GM12878 (cell line): ENCODE measurements around the gene SLC26A1. TPM values are rescaled to one million over a fixed set of nuclear protein-coding genes. Genes with fewer than 3 reads are reported as not detected.

Experiments
- ATAC-seq: fragments of 200-7000 bp; cut with Tn5 transposase; 3 replicates; pipeline ENCODE4 v1.9.1; 2020; ENCODE audit warnings: mild to moderate bottlenecking, moderate library complexity
- BruUV-seq: library from RNA; stranded (reverse); fragments of 400-500 nt; replicated peaks from 2 replicates; lab custom pipeline; 2021; lab: Mats Ljungman, UMichigan
- CTCF ChIA-PET: fragments of 300-600 bp; sonication (Branson Sonifier 250); formaldehyde crosslinking; extraction: SDS; loops from one replicate; lab custom pipeline; 2021; ENCODE audit warnings: inconsistent platforms; lab: Yijun Ruan, JAX
- POLR2A ChIA-PET: fragments of 350-600 bp; formaldehyde crosslinking; extraction: SDS; loops from one replicate; lab custom pipeline; 2021; ENCODE audit warnings: inconsistent platforms; lab: Charles Lee
- RAD21 ChIA-PET: fragments of 300-600 bp; sonication (Branson Sonifier 250); formaldehyde crosslinking; loops from one replicate; lab custom pipeline; 2023; ENCODE audit warnings: antibody characterized with exemption; ENCODE audit not compliant: unreplicated experiment; lab: Charles Lee
- SMC1A ChIA-PET: fragments of 300-600 bp; sonication (Branson Sonifier 250); formaldehyde crosslinking; loops from one replicate; lab custom pipeline; 2023; ENCODE audit not compliant: unreplicated experiment, uncharacterized antibody; lab: Charles Lee
- DNase-seq: peaks from one replicate; pipeline ENCODE4 v3.0.0-alpha.2; 2011; ENCODE audit warnings: low read depth, low spot score
- FAIRE-seq: peaks from 3 replicates; lab custom pipeline; 2011; peaks lifted over from hg19 to GRCh38; lab: Jason Lieb, UNC
- H2AFZ ChIP-seq: 2 replicates; pipeline ENCODE4 v1.6.0; 2011; ENCODE audit warnings: low read depth, low read length, control low read depth; ENCODE audit not compliant: control insufficient read depth
- H3K27ac ChIP-seq: 2 replicates; pipeline ENCODE4 v1.5.1; 2011; ENCODE audit warnings: control low read depth; ENCODE audit not compliant: control insufficient read depth, insufficient read depth
- H3K27me3 ChIP-seq, 2 experiments: replicated peaks in 1 of 2; 2 replicates each; pipeline versions ENCODE4 v1.6.0 to v1.6.1; 2011; ENCODE audit warnings: low read length in 1 of 2; ENCODE audit not compliant: control insufficient read depth in 2 of 2, insufficient read depth in 2 of 2
- H3K36me3 ChIP-seq, 2 experiments: 2 replicates each; pipeline ENCODE4 v1.5.1; 2011; ENCODE audit warnings: low read length in 1 of 2; ENCODE audit not compliant: control insufficient read depth in 2 of 2, insufficient read depth in 2 of 2
- H3K4me1 ChIP-seq: 2 replicates; pipeline ENCODE4 v1.6.1; 2011; ENCODE audit warnings: mild to moderate bottlenecking, low read length, moderate library complexity, mixed read lengths; ENCODE audit not compliant: control insufficient read depth, insufficient read depth
- H3K4me2 ChIP-seq: 2 replicates; pipeline ENCODE4 v1.6.0; 2011; ENCODE audit warnings: control low read depth; ENCODE audit not compliant: control insufficient read depth, insufficient read depth
- H3K4me3 ChIP-seq: fragments of 200-600 bp; sonication (generic); 2 replicates; pipeline ENCODE4 v1.5.1; 2016
- H3K79me2 ChIP-seq: 2 replicates; pipeline ENCODE4 v1.6.0; 2011; ENCODE audit warnings: low read length; ENCODE audit not compliant: control insufficient read depth, insufficient read depth
- H3K9ac ChIP-seq: 2 replicates; pipeline ENCODE4 v1.8.0; 2011; ENCODE audit warnings: low read length, control low read depth, mixed read lengths; ENCODE audit not compliant: control insufficient read depth, insufficient read depth
- H3K9me3 ChIP-seq: replicated peaks from 3 replicates; pipeline ENCODE4 v1.5.1; 2011; ENCODE audit warnings: mild to moderate bottlenecking, low read length; ENCODE audit not compliant: control insufficient read depth, insufficient read depth
- H4K20me1 ChIP-seq: 2 replicates; pipeline ENCODE4 v1.6.0; 2011; ENCODE audit not compliant: control insufficient read depth, insufficient read depth
- CBX3 ChIP-seq: fragments of 200-600 bp; sonication (generic); IDR thresholded peaks from 2 replicates; pipeline ENCODE4 v1.6.1; 2016; ENCODE audit warnings: low read depth, borderline replicate concordance
- IKZF1 ChIP-seq: fragments of 450-650 bp; conservative IDR thresholded peaks from 2 replicates; pipeline ENCODE4 v1.6.1; 2017; ENCODE audit warnings: antibody characterized with exemption, mild to moderate bottlenecking
- NFIC ChIP-seq: IDR thresholded peaks from 2 replicates; pipeline ENCODE4 v1.6.1; 2012; ENCODE audit warnings: low read depth, mild to moderate bottlenecking, inconsistent platforms, low read length, moderate library complexity
- NFYA ChIP-seq: IDR thresholded peaks from 2 replicates; pipeline ENCODE4 v1.6.1; 2011; ENCODE audit warnings: low read depth, mild to moderate bottlenecking, low read length, improper control_type of control experiment, borderline replicate concordance
- PML ChIP-seq: IDR thresholded peaks from 2 replicates; pipeline ENCODE4 v1.6.1; 2012; ENCODE audit warnings: low read length, inconsistent platforms
- POLR2A ChIP-seq: IDR thresholded peaks from 2 replicates; pipeline ENCODE4 v1.6.1; 2011; ENCODE audit warnings: low read depth, mild to moderate bottlenecking, low read length
- RFX5 ChIP-seq: IDR thresholded peaks from 2 replicates; pipeline ENCODE4 v1.6.1; 2011; ENCODE audit warnings: low read depth, low read length, improper control_type of control experiment
- WGBS: methylation state at CpG from one replicate; pipeline ENCODE4 v1.1.6; 2016; ENCODE audit warnings: low lambda C conversion rate; ENCODE audit not compliant: insufficient replicate concordance, insufficient coverage; ENCODE audit errors: missing lambda C conversion rate; 5-methylcytosine and 5-hydroxymethylcytosine counted together
- in situ Hi-C: fragments of 300-500 bp; cut with MboI; formaldehyde crosslinking; loops from 9 replicates; pipeline ENCODE4 v1.14.3; 2018; ENCODE audit warnings: mixed read lengths
- intact Hi-C: fragments of 100-400 bp; cut with micrococcal nuclease; formaldehyde crosslinking; loops from one replicate; pipeline ENCODE4 v1.14.2; 2022; ENCODE audit not compliant: unreplicated experiment
- polyA plus RNA-seq, 11 experiments: library from polyadenylated mRNA; depleted of rRNA in 4 of 11; unstranded in 6 of 11; stranded (reverse) in 5 of 11; fragments of >200 nt; fragmentation: Nextera tagmentation in 4 of 11; fragmentation: Illumina TruSeq in 1 of 11; extraction: Ambion mirVana in 4 of 11; extraction: Trizol in 1 of 11; gene quantifications; 1 replicate in 1 of 11; 2 replicates in 10 of 11; pipeline versions ENCODE4 v1.2.1 to v1.2.3, GENCODE V29; 2011 to 2016; ENCODE audit warnings: inconsistent platforms in 2 of 11, missing spikeins in 2 of 11, low read depth in 1 of 11
- total RNA-seq, 4 experiments: library from RNA; depleted of rRNA in 3 of 4; stranded (reverse); fragments of >200 nt in 3 of 4; fragmentation: Illumina TruSeq in 1 of 4; extraction: Trizol in 1 of 4; gene quantifications; 2 replicates each; pipeline versions ENCODE4 v1.2.1 to v1.2.3, GENCODE V29; 2013 to 2021
- TF ChIP-seq, protein P1 (sequence below): IDR thresholded peaks from 2 replicates; pipeline ENCODE4 v1.6.1; 2011; ENCODE audit warnings: borderline replicate concordance, low read depth, mild to moderate bottlenecking, moderate library complexity, low read length; ENCODE audit not compliant: insufficient read depth, poor library complexity, severe bottlenecking

SLC26A1 gene
- total and polyA plus RNA-seq, 10 of the 15 experiments (the other 5 are each of a cell fraction or from before 2014, with no cell fraction given), result 0.05 to 0.96 (median 0.28) TPM; not detected in 5

DNA sequence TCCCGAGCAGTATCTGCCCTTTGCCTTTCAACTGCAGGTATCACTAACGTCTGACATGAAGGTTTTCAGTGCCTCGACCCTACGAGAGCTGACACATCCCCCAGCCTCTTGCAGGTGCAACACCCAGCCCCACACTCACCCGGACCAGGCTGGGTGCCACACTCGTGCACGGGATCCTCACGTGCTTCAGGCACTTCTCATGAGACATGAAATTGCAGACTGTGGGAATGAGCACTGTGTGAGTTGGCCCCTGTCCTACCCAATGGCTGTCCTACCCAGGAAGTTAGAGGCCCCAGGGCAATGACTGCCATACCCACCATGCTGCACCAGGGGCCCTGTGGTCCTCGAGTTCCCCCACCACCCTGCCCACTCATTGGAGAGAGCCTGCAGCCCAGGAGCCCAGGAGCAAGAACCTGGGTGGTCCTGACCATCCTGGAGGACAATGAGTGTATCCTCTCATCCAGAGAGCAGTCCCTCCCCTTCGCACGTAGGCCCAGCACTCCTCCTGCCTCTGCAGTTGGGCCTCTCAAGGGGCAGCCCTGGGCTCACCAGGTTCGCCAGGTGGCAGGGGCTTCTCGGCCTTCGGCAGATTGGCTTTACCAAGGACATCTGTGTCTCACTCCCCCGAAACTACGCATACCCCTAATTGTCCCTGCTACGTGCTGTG, 22.2 kb downstream of the SLC26A1 start:
- Histone ChIP-seq H2AFZ (no peak overlapping the region), H3K4me3 (no peak overlapping the region), H3K4me1 (peaks cover 5% of the 10 kb centered on the region; the same call in 1 of the 2 replicates), H3K9ac (no peak overlapping the region), H3K4me2 (no peak overlapping the region), H3K27ac (no peak overlapping the region), H3K27me3 (no peaks in the 10 kb centered on the region), H3K9me3 (no peaks in the 10 kb centered on the region; the same call in 2 of the 3 replicates), H4K20me1 (no peaks in the 10 kb centered on the region), H3K79me2 (no peaks in the 10 kb centered on the region), H3K36me3 (no peaks in the 10 kb centered on the region)
- no peak for DNase-seq
- SMC1A ChIA-PET, result no interaction called here
- in situ Hi-C loops, result no loop called here
- no TSS peak for BruUV-seq
- no peak for FAIRE-seq
- CTCF ChIA-PET, result no interaction called here
- no peak for ATAC-seq
- RAD21 ChIA-PET, result no interaction called here
- TF ChIP-seq NFIC, result no peak
- intact Hi-C loops, result loop anchor here (5.0 kb wide), 1 partner anchor 34 kb away; no protein-coding TSS in a partner anchor
- POLR2A ChIA-PET, result interaction anchor here (1.7 kb wide), 1 partner anchor 16 kb away, joined by 4 read pairs; the partner anchor contains the start of gene IDUA
- WGBS, result 77% methylated on average over 17 of the region's 17 CpGs

DNA sequence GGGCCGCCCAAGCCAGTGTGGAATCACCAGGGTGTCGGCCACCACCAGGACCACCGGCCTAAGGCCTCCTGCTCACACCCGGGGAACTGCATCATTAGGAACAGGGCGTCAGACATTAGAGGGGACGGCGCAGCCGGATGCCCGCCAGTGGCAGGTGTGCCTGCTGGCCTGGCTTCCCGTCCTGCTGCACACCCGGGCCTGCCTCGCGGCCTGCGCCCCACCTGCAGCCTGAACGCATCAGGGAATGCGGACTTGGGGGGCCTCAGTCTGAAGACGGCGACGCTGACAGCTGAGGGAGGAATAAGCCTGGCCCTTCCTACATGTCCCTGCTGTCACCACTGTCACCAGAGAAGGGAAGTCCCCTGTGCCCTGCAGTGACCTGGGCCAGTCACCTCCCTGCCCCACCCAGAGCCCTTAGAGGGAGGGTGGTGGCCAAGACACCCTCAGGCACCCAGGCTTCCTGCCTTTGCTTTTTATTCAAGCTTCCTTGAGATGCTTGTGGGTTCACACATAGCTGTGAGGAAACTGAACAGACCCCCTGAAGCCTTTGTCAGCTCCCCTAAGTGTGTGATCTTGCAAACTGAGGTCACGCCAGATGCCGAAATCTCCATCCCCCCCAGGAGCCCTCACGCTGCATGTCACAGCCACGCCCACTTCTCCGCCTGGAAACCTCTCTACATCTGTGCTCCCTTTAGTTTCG, 23.0 kb downstream of the SLC26A1 start:
- ChIA-PET RAD21 (no interaction called here), CTCF (no interaction called here), SMC1A (no interaction called here), POLR2A (no interaction called here)
- Histone ChIP-seq H3K4me2 (no peak overlapping the region), H3K4me1 (peaks cover 5% of the 10 kb centered on the region; the same call in 1 of the 2 replicates), H3K36me3 (no peaks in the 10 kb centered on the region), H2AFZ (no peak overlapping the region), H3K79me2 (no peaks in the 10 kb centered on the region), H3K27ac (no peak overlapping the region), H3K27me3 (no peaks in the 10 kb centered on the region), H3K9ac (no peak overlapping the region), H4K20me1 (no peaks in the 10 kb centered on the region), H3K4me3 (no peak overlapping the region), H3K9me3 (no peaks in the 10 kb centered on the region; the same call in 2 of the 3 replicates)
- ATAC-seq (no peak), FAIRE-seq (no peak), DNase-seq (no peak)
- TF ChIP-seq NFYA, result no peak
- TF ChIP-seq RFX5, result no peak
- TF ChIP-seq, protein P1, sequence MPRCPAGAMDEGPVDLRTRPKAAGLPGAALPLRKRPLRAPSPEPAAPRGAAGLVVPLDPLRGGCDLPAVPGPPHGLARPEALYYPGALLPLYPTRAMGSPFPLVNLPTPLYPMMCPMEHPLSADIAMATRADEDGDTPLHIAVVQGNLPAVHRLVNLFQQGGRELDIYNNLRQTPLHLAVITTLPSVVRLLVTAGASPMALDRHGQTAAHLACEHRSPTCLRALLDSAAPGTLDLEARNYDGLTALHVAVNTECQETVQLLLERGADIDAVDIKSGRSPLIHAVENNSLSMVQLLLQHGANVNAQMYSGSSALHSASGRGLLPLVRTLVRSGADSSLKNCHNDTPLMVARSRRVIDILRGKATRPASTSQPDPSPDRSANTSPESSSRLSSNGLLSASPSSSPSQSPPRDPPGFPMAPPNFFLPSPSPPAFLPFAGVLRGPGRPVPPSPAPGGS, result no peak
- no peak for TF ChIP-seq IKZF1
- no peak for TF ChIP-seq PML
- TF ChIP-seq CBX3, result no peak
- TF ChIP-seq POLR2A, result peak; percentile 23; the same call in 1 of the 2 replicates
- in situ Hi-C loops (no loop called here), intact Hi-C loops (loop anchor here (5.0 kb wide), 1 partner anchor 33 kb away; no protein-coding TSS in a partner anchor)
- WGBS, result 78% methylated on average over 25 of the region's 25 CpGs
- TSS peak; percentile 60 for BruUV-seq
